ENCODE results near the gene INAFM2. TPM values are rescaled to one million over a fixed set of nuclear protein-coding genes. Genes with fewer than 3 reads are reported as not detected.

Gene INAFM2
- total RNA-seq, 1 experiment from 2014 or later: 25.4 TPM

DNA sequence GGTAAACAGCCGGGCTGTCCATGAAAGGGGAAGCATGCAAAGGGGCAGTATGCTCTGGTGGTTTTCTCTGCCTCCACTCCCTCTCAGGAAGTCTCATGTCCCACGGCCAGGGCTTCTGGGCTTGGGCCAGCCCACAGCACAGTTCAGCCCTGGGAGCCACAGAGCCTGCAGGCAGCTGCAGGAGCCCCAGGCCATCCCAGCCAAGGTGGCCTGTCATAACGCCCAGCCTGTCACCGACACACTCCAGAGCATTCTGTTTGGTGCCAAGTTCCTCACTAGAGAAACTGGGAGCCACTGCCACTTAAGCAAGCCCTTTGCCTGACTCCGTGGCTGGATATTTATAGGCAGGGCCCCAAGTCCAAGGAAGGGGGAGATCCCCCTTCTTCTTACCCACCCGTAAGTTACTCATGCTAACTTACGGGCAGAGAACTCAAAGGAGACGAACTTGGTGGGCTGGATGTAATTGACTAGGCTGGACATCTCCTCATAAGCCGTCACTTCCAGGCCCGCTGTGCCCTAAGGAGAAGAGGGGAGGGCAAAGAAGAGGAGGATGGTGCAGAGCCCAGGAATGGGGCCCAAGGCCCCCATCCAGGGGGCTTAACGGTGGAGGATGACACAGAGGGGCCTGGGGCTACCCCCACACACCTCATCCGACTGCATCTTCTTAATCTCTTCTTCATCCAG is 27.5 kb upstream of the INAFM2 start:
- peaks cover 10 to 26% of the 10 kb centered on the region in 2 experiments for H3K4me1 Mint-ChIP-seq
- Histone ChIP-seq H2BK5ac (ENCODE audit: insufficient read length, low read length) (no peak overlapping the region), H3K23me2 (ENCODE audit: insufficient read length, low read depth, low read length, poor library complexity, severe bottlenecking) (peaks cover 6% of the 10 kb centered on the region), H2BK15ac (ENCODE audit: low read depth, low read length) (no peak overlapping the region), H3K4ac (ENCODE audit: low read depth, low read length) (no peak overlapping the region), H2BK12ac (ENCODE audit: insufficient read length, low read depth, low read length) (no peak overlapping the region), H2AFZ (ENCODE audit: low read length) (no peak overlapping the region), H3K9ac (ENCODE audit: extremely low read depth, insufficient read length, low read length) (no peak overlapping the region), H3K9me3 (ENCODE audit: control insufficient read depth, low read depth, low read length) (no peaks in the 10 kb centered on the region), H2BK120ac (ENCODE audit: low read depth, low read length, poor library complexity, severe bottlenecking) (no peak overlapping the region), H3K14ac (ENCODE audit: insufficient read depth, low read length) (no peak overlapping the region; the same call in 1 of the 2 replicates), H3K27me3 (ENCODE audit: insufficient read depth, low read length) (peaks cover 13% of the 10 kb centered on the region; the same call in 1 of the 2 replicates), H3K56ac (ENCODE audit: insufficient read length, low read depth, low read length) (no peak overlapping the region), H3K79me2 (ENCODE audit: insufficient read depth, low read length) (no peaks in the 10 kb centered on the region), H3K18ac (ENCODE audit: insufficient read length, low read depth, low read length) (no peak overlapping the region), H3K4me2 (ENCODE audit: insufficient read depth, insufficient read length, low read length) (no peak overlapping the region), H3K27ac (ENCODE audit: insufficient read length, low read depth, low read length) (no peak overlapping the region), H4K5ac (ENCODE audit: insufficient read length, low read depth, low read length) (no peak overlapping the region), H4K20me1 (ENCODE audit: control insufficient read depth, insufficient read depth, insufficient read length) (no peaks in the 10 kb centered on the region), H3K23ac (ENCODE audit: insufficient read length, low read depth, low read length) (no peak overlapping the region), H3K79me1 (ENCODE audit: insufficient read depth, low read depth, low read length, poor library complexity, severe bottlenecking) (no peaks in the 10 kb centered on the region), H3T11ph (ENCODE audit: low read length) (no peak overlapping the region), H2AK5ac (ENCODE audit: insufficient read length, low read length) (no peak overlapping the region), H2BK20ac (ENCODE audit: low read depth, low read length, poor library complexity, severe bottlenecking) (no peak overlapping the region), H4K8ac (replicated peaks; ENCODE audit: insufficient read length, low read depth, low read length) (no peak overlapping the region), H4K91ac (ENCODE audit: insufficient read length, low read depth, low read length) (no peak overlapping the region), H3K4me1 (ENCODE audit: insufficient read depth, low read length) (no peaks in the 10 kb centered on the region; the same call in 1 of the 2 replicates)
- WGBS (ENCODE audit: extremely low coverage, insufficient read length, low lambda C conversion rate): no CpG with 5 or more reads among the region's 12 CpGs
- peaks cover 2 to 16% (median 5%) of the 10 kb centered on the region in 3 experiments; a peak in 5 of 7 replicates for H3K36me3 Mint-ChIP-seq (ENCODE audit: insufficient read depth in 1 of 3, low read depth in 3 of 3)
- TF ChIP-seq CTCF (conservative IDR thresholded peaks at IDR 0.05): no peak
- 0 out of 5 replicates have a peak overlapping the region, but pooled peaks of 1 of the 2 experiments have one; percentile 32 for H3K4me3 Mint-ChIP-seq
- DNase-seq: no peak
- no peak overlapping the region for H3K27ac Mint-ChIP-seq
- peaks cover 66% of the 10 kb centered on the region for H3K27me3 Mint-ChIP-seq (ENCODE audit: low read depth)
- H3K9me3 Mint-ChIP-seq: peaks cover 15% of the 10 kb centered on the region in 2 experiments
